ENCODE data around the gene FRMD1.

DNA sequence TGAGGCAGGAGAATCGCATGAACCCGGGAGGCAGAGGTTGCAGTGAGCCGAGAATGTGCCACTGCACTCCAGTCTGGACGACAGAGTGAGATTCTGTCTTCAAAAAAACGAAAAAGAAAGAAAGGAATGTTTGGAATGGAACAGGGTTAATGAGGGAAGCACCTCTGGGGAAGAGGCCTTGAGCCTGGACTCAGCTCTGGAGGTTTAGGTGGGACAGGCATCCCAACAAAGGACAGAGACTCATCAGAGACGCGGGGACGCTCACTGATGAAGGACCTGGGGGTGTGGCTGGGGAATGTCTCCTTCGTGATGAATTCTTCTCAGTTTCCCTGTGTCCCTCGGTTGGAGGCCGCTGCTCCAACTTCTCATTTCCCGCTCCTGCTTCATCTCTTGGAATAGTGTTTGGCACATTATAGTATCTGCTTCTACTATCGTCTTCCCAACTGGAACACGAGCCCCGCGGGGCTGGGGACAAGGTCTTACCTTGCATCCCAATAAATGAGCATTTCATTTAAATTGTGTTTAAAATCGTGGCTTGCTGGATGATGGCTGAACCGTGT, 54.0 kb downstream of the FRMD1 start:
- TF ChIP-seq, protein P1, sequence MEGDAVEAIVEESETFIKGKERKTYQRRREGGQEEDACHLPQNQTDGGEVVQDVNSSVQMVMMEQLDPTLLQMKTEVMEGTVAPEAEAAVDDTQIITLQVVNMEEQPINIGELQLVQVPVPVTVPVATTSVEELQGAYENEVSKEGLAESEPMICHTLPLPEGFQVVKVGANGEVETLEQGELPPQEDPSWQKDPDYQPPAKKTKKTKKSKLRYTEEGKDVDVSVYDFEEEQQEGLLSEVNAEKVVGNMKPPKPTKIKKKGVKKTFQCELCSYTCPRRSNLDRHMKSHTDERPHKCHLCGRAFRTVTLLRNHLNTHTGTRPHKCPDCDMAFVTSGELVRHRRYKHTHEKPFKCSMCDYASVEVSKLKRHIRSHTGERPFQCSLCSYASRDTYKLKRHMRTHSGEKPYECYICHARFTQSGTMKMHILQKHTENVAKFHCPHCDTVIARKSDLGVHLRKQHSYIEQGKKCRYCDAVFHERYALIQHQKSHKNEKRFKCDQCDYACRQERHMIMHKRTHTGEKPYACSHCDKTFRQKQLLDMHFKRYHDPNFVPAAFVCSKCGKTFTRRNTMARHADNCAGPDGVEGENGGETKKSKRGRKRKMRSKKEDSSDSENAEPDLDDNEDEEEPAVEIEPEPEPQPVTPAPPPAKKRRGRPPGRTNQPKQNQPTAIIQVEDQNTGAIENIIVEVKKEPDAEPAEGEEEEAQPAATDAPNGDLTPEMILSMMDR (IDR thresholded peaks at IDR 0.05; ENCODE audit: borderline replicate concordance, extremely low read depth, low read length, poor library complexity, severe bottlenecking) = no peak
- no peak for TF ChIP-seq EZH2 (IDR thresholded peaks at IDR 0.05; ENCODE audit: borderline replicate concordance, low read depth, low read length, severe bottlenecking)
